Lower leg skin (tissue), 4 donors: ENCODE results near the gene SEMA3G. TPM values are rescaled to one million over a fixed set of nuclear protein-coding genes. Genes with fewer than 3 reads are reported as not detected.

Experiments used
- DNase-seq, 2 donors: peaks; one replicate each; pipeline ENCODE4 v3.0.0-alpha.2; 2019; ENCODE audit warnings: low spot score in 2 of 2
- H3K4me3 ChIP-seq: fragments of 200-600 bp; sonication (generic); 2 replicates; pipeline ENCODE4 v1.5.1; 2017; ENCODE audit warnings: mild to moderate bottlenecking, low read depth; ENCODE audit not compliant: poor library complexity, severe bottlenecking
- CTCF ChIP-seq, 3 donors: fragments of 450-650 bp; IDR thresholded peaks; one replicate each; pipeline ENCODE4 v1.5.1; 2016; ENCODE audit warnings: antibody characterized with exemption in 3 of 3, mild to moderate bottlenecking in 3 of 3, moderate library complexity in 2 of 3
- POLR2A ChIP-seq, 2 donors: fragments of 450-650 bp; IDR thresholded peaks; one replicate each; pipeline ENCODE4 v1.6.1; 2016 to 2017; ENCODE audit warnings: antibody characterized with exemption in 2 of 2, mild to moderate bottlenecking in 1 of 2, moderate library complexity in 1 of 2
- WGBS, 2 donors: methylation state at CpG; one replicate each; pipeline ENCODE4 v1.1.5; 2018; 5-methylcytosine and 5-hydroxymethylcytosine counted together
- intact Hi-C: fragments of 100-400 bp; cut with DNase I; formaldehyde crosslinking; loops from one replicate; pipeline ENCODE4 v1.15.0; 2023; ENCODE audit warnings: low total_unique reads
- total RNA-seq, 4 donors: library from RNA; depleted of rRNA; stranded (reverse); fragments of >200 nt; gene quantifications; one replicate each; pipeline ENCODE4 v1.1.0, GENCODE V29; 2016

SEMA3G gene
- total RNA-seq, 4 donors from 2014 or later: 17.9 to 49.8 (median 26.9) TPM

- WGBS, 2 donors: 75 to 82% methylated on average over 14 of the region's 14 CpGs
- DNase-seq: no peak
- no peak for TF ChIP-seq POLR2A (IDR thresholded peaks at IDR 0.05)
- TF ChIP-seq CTCF (IDR thresholded peaks at IDR 0.05): no peak
- intact Hi-C loops: no loop called here
- no peak overlapping the region for H3K4me3 ChIP-seq
These were observed 27.5 kb upstream of the SEMA3G start for GRCh38 chr3:52472239-52473000.

- 64 to 78% methylated on average over 10 to 26 of the region's 26 CpGs for WGBS, 2 donors
- TF ChIP-seq CTCF (IDR thresholded peaks at IDR 0.05) (no peak), POLR2A (IDR thresholded peaks at IDR 0.05) (no peak)
- intact Hi-C loops: no loop called here
These were observed 26.7 kb upstream of the SEMA3G start for GRCh38 chr3:52471371-52472238.

GRCh38 chr3:52470920-52471319 is 26.0 kb upstream of the SEMA3G start:
- H3K4me3 ChIP-seq: no peak overlapping the region
- intact Hi-C loops: no loop called here
- no peak for DNase-seq
- TF ChIP-seq CTCF (IDR thresholded peaks at IDR 0.05) (no peak), POLR2A (IDR thresholded peaks at IDR 0.05) (no peak)
- 92 to 100% methylated on average over 4 of the region's 4 CpGs for WGBS, 2 donors

More at GRCh38 chr3:52471371-52472238, 26.7 kb upstream of the SEMA3G start:
- H3K4me3 ChIP-seq: no peak overlapping the region
- peak; percentile 56 to 94 for DNase-seq

- no peak for DNase-seq
- intact Hi-C loops: no loop called here
- 70 to 74% methylated on average over 5 of the region's 5 CpGs for WGBS, 2 donors
These were observed 24.1 kb upstream of the SEMA3G start for GRCh38 chr3:52469001-52469400.

GRCh38 chr3:52468336-52468735 is 23.4 kb upstream of the SEMA3G start:
- WGBS, 2 donors: 46 to 52% methylated on average over 9 of the region's 9 CpGs
- intact Hi-C loops: no loop called here
- TF ChIP-seq CTCF (IDR thresholded peaks at IDR 0.05): no peak
- TF ChIP-seq POLR2A (IDR thresholded peaks at IDR 0.05): no peak
- no peak for DNase-seq
- H3K4me3 ChIP-seq: no peak overlapping the region

More at GRCh38 chr3:52469001-52469400, 24.1 kb upstream of the SEMA3G start:
- TF ChIP-seq POLR2A (IDR thresholded peaks at IDR 0.05) (no peak), CTCF (IDR thresholded peaks at IDR 0.05) (no peak)
- no peak overlapping the region for H3K4me3 ChIP-seq
